Astrocyte of the cerebellum (primary cell): Measurements from ENCODE around the gene RSRC1.
A peak's percentile ranks its signal among the peaks of the same experiment; 100 is the strongest.
"Not testable (repeated sequence)": the region's sequence is repeated elsewhere in the genome, so short reads cannot be mapped to it uniquely, and the experiment has no call there.

Experiments
- DNase-seq: peaks from one replicate; pipeline ENCODE4 v3.0.0-alpha.2; 2011; ENCODE audit warnings: low read depth
- H3K4me3 ChIP-seq: 2 replicates; pipeline ENCODE4 v1.5.1; 2011; ENCODE audit warnings: mild to moderate bottlenecking, low read depth, low read length, moderate library complexity
- in situ Hi-C: cut with HindIII; loops from 2 replicates; pipeline ENCODE4 v1.10.0; 2017; ENCODE audit warnings: low sequenced_read_pairs
- TF ChIP-seq, protein P1 (sequence below): IDR thresholded peaks from 2 replicates; pipeline ENCODE4 v1.5.1; 2012; ENCODE audit warnings: low read length, low read depth, moderate library complexity, mild to moderate bottlenecking; ENCODE audit errors: missing control alignments

RSRC1 gene

DNA sequence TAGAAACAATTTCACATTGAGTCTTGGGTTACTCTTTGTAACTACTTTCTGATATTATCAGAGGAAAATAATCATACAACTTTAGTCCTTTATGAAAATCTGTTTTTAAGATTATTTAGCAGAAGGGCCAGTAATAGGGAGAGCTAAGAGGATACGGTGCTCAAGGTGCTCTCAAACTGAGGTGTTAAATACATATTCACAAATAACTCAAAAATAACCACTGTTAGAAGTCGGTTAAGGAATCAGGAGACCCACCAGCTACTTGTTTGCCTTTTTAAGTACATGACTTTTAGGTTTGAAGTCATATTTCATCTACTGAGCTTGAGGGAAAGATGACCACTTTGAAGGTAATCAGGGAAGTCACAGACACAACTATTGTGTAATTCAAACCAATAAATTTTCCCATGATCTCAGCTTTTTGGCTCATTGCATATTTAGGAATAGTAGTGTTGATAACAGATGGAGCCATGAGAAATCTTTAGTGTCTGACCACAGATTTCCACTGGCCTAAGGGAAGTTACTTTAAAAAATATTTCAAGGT lies 1.4 kb upstream of the RSRC1 start:
- no peak for DNase-seq
- H3K4me3 ChIP-seq = no peak overlapping the region
- in situ Hi-C loops = no loop called here
- TF ChIP-seq, protein P1, sequence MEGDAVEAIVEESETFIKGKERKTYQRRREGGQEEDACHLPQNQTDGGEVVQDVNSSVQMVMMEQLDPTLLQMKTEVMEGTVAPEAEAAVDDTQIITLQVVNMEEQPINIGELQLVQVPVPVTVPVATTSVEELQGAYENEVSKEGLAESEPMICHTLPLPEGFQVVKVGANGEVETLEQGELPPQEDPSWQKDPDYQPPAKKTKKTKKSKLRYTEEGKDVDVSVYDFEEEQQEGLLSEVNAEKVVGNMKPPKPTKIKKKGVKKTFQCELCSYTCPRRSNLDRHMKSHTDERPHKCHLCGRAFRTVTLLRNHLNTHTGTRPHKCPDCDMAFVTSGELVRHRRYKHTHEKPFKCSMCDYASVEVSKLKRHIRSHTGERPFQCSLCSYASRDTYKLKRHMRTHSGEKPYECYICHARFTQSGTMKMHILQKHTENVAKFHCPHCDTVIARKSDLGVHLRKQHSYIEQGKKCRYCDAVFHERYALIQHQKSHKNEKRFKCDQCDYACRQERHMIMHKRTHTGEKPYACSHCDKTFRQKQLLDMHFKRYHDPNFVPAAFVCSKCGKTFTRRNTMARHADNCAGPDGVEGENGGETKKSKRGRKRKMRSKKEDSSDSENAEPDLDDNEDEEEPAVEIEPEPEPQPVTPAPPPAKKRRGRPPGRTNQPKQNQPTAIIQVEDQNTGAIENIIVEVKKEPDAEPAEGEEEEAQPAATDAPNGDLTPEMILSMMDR = no peak

DNA sequence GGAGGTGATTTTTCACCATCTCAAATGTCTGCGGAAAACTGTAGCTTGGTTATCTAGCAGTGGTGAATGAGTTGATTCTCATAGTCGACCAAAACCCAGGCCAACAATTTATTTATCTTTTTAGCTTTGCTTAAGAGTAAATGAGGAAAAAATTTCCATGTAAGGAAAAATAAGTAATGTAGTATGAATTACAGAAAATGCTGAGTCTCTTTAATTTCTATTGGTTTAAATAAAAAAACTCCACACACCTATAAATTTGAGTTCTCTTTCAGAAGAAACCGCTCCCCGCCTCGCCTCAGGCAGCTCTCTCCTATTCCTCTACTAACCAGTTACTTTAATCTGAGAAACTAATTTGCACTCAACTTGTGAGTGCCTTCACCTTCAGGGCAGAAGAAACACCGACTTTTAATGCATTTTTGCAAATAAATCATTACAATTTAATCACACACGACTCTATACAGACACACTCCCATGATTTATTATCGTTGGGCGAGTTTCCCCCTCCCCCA lies 540 bp upstream of the RSRC1 start:
- TF ChIP-seq, protein P1 = no peak
- in situ Hi-C loops = no loop called here
- H3K4me3 ChIP-seq = peak overlapping the region; percentile 63
- DNase-seq = no peak

DNA sequence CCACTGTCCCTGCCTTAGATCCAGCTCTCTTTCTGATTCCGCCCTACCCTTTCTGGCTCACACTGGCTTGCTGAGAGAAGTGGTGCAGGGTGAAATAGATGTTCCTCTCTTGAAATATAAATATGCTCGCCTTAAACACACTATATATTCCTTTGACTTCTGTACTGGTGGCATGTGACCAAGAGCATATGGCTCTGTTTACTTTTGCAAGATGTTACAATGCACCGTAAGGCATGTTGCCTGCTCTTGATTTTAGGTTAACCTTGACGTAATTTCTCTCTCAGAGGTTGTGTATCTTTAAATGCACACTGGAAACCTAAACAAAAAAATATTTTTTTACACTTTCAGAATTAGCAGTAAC lies 749 bp downstream of the RSRC1 start:
- TF ChIP-seq, protein P1 = no peak
- no peak for DNase-seq
- H3K4me3 ChIP-seq = peak overlapping the region; percentile 63
- in situ Hi-C loops = no loop called here

DNA sequence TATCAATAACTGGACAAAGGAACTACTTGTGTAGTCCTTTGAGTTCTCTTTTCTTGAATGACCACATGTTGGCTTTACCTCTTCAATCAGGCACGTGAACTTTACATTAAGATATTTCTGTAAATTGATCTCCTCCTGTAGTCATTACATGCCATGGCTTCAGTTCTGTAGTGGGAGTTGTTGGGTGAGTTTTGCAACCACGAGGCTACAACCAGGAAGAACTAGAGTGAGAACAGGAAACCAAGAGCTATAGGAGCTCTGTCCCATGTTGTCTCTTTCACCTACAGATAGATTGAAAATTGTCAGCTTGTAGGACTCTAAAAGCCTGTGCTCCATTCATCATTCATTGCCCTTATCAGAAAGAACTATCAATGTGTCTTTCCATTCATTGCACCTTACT lies 2.0 kb downstream of the RSRC1 start:
- TF ChIP-seq, protein P1 = no peak
- no peak overlapping the region for H3K4me3 ChIP-seq
- DNase-seq = no peak
- in situ Hi-C loops = no loop called here

DNA sequence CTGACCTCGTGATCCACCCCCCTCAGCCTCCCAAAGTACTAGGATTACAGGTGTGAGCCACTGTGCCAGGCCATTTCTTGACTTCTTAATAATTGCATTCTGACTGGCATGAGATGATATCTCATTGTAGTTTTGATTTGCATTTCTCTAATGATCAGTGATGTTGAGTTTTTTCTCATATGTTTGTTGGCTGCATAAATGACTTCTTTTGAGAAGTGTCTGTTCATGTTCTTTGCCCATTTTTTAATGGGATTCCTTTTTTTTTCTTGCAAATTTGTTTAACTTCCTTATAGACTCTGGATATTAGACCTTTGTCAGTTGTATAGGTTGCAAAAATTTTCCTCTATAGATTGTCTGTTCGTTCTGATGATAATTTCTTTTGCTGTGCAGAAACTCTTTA lies 3.7 kb downstream of the RSRC1 start:
- H3K4me3 ChIP-seq, DNase-seq, in situ Hi-C loops: not testable (repeated sequence)

DNA sequence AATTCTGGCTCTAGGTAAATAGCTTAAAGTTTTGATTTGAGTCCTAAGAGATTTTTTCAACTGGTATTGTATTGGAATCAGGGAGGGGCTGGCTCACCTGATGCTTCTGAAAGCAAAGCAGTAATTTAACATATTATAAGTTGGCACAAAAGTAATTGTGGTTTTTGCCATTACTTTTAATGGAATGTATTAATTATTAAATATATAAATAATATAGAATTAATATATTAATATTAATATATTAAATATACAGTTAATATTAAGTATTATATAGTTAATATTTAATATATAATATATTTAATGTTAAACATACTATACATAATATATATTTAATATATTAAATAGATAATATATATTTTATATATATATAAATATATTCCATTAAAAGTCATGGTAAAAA lies 10.4 kb downstream of the RSRC1 start:
- no peak overlapping the region for H3K4me3 ChIP-seq
- in situ Hi-C loops = no loop called here
- TF ChIP-seq, protein P1 = no peak
- no peak for DNase-seq

DNA sequence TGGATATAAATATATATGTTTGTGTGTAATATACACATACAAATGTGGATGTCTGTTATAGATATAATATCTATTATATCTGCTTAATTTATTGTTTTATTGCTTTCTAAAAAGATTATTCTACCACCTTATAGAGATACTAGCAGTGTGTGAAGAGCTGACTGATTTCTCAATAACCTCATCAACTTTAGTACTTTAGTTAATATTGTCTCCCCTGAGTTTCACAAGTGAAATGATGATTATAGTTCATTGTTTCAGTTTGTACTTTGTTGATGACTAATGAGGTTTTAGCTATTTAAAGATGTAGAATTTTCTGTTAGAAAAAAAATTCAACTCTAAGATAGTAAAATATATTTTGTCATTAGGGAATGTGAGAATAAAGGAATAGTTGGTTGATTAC lies 11.4 kb downstream of the RSRC1 start:
- TF ChIP-seq, protein P1 = no peak
- no peak overlapping the region for H3K4me3 ChIP-seq
- in situ Hi-C loops = no loop called here
- DNase-seq = no peak

DNA sequence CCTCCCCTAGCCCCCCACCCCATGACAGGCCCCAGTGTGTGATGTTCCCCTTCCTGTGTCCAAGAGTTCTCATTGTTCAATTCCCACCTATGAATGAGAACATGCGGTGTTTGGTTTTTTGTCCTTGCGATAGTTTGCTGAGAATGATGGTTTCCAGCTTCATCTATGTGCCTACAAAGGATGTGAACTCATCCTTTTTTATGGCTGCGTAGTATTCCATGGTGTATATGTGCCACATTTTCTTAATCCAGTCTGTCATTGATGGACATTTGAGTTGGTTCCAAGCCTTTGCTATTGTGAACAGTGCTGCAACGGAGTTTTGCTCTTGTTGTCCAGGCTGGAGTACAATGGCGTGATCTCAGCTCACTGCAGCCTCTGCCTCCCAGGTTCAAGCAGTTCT lies 12.8 kb downstream of the RSRC1 start:
- DNase-seq, in situ Hi-C loops, H3K4me3 ChIP-seq: not testable (repeated sequence)
